OCI-LY1 (cell line): Measurements from ENCODE around the gene KIRREL3.

Source experiments
- H2AFZ ChIP-seq: fragments of 200-600 bp; sonication (generic), shearing (Covaris generic); 2 replicates; pipeline ENCODE4 v1.6.0; 2014; ENCODE audit warnings: antibody characterized with exemption, mild to moderate bottlenecking, low read length
- H3F3A ChIP-seq: fragments of 200-600 bp; sonication (generic), shearing (Covaris generic); 2 replicates; pipeline ENCODE4 v1.6.0; 2014; ENCODE audit warnings: mild to moderate bottlenecking, antibody characterized with exemption, low read length, moderate library complexity; ENCODE audit not compliant: insufficient read depth
- H3K27ac ChIP-seq: fragments of 200-600 bp; sonication (generic); 2 replicates; pipeline ENCODE4 v1.5.1; 2014; ENCODE audit warnings: low read length, mixed run types, mild to moderate bottlenecking, low read depth; ENCODE audit not compliant: poor library complexity, severe bottlenecking
- H3K27me3 ChIP-seq: fragments of 200-600 bp; sonication (generic); 2 replicates; pipeline ENCODE4 v1.6.0; 2014; ENCODE audit warnings: antibody characterized with exemption, mild to moderate bottlenecking, low read length, moderate library complexity; ENCODE audit not compliant: insufficient read depth
- H3K36me3 ChIP-seq: fragments of 200-600 bp; sonication (generic); 2 replicates; pipeline ENCODE4 v1.6.1; 2014; ENCODE audit warnings: mild to moderate bottlenecking, antibody characterized with exemption, low read length, moderate library complexity, mixed read lengths; ENCODE audit not compliant: insufficient read depth
- H3K4me1 ChIP-seq: fragments of 200-600 bp; sonication (generic); 2 replicates; pipeline ENCODE4 v1.5.1; 2014; ENCODE audit warnings: mild to moderate bottlenecking, low read length, moderate library complexity; ENCODE audit not compliant: insufficient read depth, severe bottlenecking
- H3K4me2 ChIP-seq: fragments of 200-600 bp; sonication (generic), shearing (Covaris generic); 2 replicates; pipeline ENCODE4 v1.6.1; 2014; ENCODE audit warnings: low read length
- H3K4me3 ChIP-seq: fragments of 200-600 bp; sonication (generic); 2 replicates; pipeline ENCODE4 v1.5.1; 2014; ENCODE audit warnings: low read length, low read depth, mild to moderate bottlenecking, mixed read lengths; ENCODE audit not compliant: poor library complexity, severe bottlenecking
- H3K79me2 ChIP-seq: fragments of 200-600 bp; shearing (Covaris generic); 2 replicates; pipeline ENCODE4 v1.6.1; 2016; ENCODE audit warnings: mixed run types, low read length, mixed read lengths; ENCODE audit not compliant: insufficient read depth
- H3K9ac ChIP-seq: fragments of 200-600 bp; sonication (generic), shearing (Covaris generic); 2 replicates; pipeline ENCODE4 v1.6.1; 2014; ENCODE audit warnings: mild to moderate bottlenecking, low read length, mixed read lengths
- H3K9me2 ChIP-seq: fragments of 200-600 bp; sonication (generic), shearing (Covaris generic); 2 replicates; pipeline ENCODE4 v1.6.1; 2014; ENCODE audit warnings: low read depth, mild to moderate bottlenecking, low read length, mixed read lengths
- H3K9me3 ChIP-seq: fragments of 200-600 bp; shearing (Covaris generic); 2 replicates; pipeline ENCODE4 v1.6.1; 2014; ENCODE audit warnings: low read length, mixed read lengths
- H4K20me1 ChIP-seq: fragments of 200-600 bp; sonication (generic), shearing (Covaris generic); 2 replicates; pipeline ENCODE4 v1.6.0; 2016; ENCODE audit warnings: mild to moderate bottlenecking, low read length; ENCODE audit not compliant: insufficient read depth
- EZH2 ChIP-seq: fragments of 200-600 bp; sonication (generic), shearing (Covaris generic); IDR thresholded peaks from 2 replicates; pipeline ENCODE4 v1.8.0; 2017; ENCODE audit warnings: borderline replicate concordance, mixed run types, mild to moderate bottlenecking, antibody characterized with exemption, low read length, moderate library complexity, mixed read lengths
- TF ChIP-seq, protein P1 (sequence below): fragments of 200-600 bp; sonication (generic), shearing (Covaris generic); IDR thresholded peaks from 2 replicates; pipeline ENCODE4 v1.5.1; 2017; ENCODE audit warnings: mild to moderate bottlenecking, antibody characterized with exemption, low read length, moderate library complexity, mixed read lengths

KIRREL3 gene

DNA sequence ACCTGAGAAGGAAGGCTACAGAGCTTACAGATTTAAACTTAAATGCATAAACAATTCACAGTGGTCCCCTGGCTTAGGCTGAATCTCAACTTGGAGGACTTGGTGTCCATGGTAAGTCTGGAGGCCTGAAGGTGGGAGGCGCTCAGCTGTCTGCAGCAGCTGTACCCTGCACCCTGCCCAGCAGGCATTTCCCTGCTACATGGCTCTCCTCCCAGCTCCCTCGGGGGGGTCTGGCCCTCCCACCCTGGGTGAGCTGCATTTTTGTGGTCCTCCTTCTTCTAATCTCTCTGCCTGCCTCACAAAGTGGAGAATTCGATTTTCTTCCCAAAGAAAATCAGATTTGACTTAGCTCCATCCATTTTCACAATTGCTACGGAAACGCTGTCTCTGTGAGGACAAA, 273.2 kb downstream of the KIRREL3 start:
- Histone ChIP-seq H3K27ac (no peak overlapping the region), H3K4me2 (no peak overlapping the region), H4K20me1 (no peaks in the 10 kb centered on the region), H3K36me3 (no peaks in the 10 kb centered on the region), H3K79me2 (no peaks in the 10 kb centered on the region), H3K27me3 (no peaks in the 10 kb centered on the region), H3F3A (no peaks in the 10 kb centered on the region), H3K9me3 (no peaks in the 10 kb centered on the region), H2AFZ (no peak overlapping the region), H3K9ac (no peak overlapping the region), H3K9me2 (no peaks in the 10 kb centered on the region), H3K4me3 (no peak overlapping the region), H3K4me1 (no peaks in the 10 kb centered on the region)
- TF ChIP-seq, protein P1, sequence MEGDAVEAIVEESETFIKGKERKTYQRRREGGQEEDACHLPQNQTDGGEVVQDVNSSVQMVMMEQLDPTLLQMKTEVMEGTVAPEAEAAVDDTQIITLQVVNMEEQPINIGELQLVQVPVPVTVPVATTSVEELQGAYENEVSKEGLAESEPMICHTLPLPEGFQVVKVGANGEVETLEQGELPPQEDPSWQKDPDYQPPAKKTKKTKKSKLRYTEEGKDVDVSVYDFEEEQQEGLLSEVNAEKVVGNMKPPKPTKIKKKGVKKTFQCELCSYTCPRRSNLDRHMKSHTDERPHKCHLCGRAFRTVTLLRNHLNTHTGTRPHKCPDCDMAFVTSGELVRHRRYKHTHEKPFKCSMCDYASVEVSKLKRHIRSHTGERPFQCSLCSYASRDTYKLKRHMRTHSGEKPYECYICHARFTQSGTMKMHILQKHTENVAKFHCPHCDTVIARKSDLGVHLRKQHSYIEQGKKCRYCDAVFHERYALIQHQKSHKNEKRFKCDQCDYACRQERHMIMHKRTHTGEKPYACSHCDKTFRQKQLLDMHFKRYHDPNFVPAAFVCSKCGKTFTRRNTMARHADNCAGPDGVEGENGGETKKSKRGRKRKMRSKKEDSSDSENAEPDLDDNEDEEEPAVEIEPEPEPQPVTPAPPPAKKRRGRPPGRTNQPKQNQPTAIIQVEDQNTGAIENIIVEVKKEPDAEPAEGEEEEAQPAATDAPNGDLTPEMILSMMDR = no peak
- no peak for TF ChIP-seq EZH2

DNA sequence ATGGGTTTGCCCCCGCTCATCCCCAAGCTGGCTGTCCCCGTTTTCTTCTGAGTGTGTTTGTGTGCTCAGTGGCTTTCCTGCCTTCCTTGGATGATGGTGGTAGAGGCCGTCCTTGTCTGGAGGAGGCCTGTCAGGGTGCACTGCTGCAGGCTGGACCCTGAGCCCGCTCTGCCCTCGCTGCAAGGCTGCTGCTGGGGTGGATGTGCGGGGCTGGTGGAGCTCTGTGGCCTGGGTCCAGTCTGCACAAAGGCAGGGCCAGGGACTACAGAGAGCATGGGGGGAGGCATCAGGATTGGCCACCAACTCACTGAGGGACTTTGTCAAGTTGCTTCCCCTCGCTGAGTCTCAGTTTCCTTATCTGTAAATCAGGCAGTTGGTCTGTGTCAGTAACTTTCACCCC, 275.0 kb downstream of the KIRREL3 start:
- Histone ChIP-seq H3K9me3 (no peaks in the 10 kb centered on the region), H3K79me2 (no peaks in the 10 kb centered on the region), H3K9me2 (no peaks in the 10 kb centered on the region), H3F3A (no peaks in the 10 kb centered on the region), H2AFZ (no peak overlapping the region), H3K27ac (no peak overlapping the region), H3K36me3 (no peaks in the 10 kb centered on the region), H3K27me3 (no peaks in the 10 kb centered on the region), H3K4me1 (no peaks in the 10 kb centered on the region), H3K4me3 (no peak overlapping the region), H3K9ac (no peak overlapping the region), H3K4me2 (no peak overlapping the region), H4K20me1 (no peaks in the 10 kb centered on the region)
- TF ChIP-seq, protein P1 = no peak
- no peak for TF ChIP-seq EZH2

DNA sequence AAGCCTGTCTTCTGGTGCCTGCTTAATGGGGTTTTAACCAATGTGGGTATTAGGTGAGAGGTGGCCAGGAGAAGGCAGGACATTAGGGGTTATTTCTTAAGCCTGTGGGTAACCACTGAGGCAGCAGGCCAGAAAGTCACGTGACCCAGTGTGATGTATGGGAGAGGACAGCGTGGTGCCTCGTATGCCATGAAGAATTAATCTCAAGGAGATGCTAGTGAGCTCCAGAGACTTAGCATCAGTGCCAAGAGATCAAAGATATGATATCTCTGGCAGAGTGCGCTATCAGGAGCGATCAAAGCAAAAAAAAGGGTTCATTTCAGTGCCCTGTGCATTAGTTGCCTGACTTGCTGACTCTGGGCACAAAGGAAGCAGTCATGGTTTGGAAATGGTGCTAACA, 275.5 kb downstream of the KIRREL3 start:
- H3F3A ChIP-seq = no peaks in the 10 kb centered on the region
- H3K79me2 ChIP-seq = no peaks in the 10 kb centered on the region
- no peaks in the 10 kb centered on the region for H4K20me1 ChIP-seq
- H3K36me3 ChIP-seq = no peaks in the 10 kb centered on the region
- H3K27ac ChIP-seq = no peak overlapping the region
- H3K9ac ChIP-seq = no peak overlapping the region
- H3K9me2 ChIP-seq = no peaks in the 10 kb centered on the region
- H2AFZ ChIP-seq = no peak overlapping the region
- H3K27me3 ChIP-seq = no peaks in the 10 kb centered on the region
- no peaks in the 10 kb centered on the region for H3K9me3 ChIP-seq
- no peak overlapping the region for H3K4me3 ChIP-seq
- H3K4me1 ChIP-seq = no peaks in the 10 kb centered on the region
- TF ChIP-seq EZH2 = no peak
- TF ChIP-seq, protein P1 = no peak
- H3K4me2 ChIP-seq = no peak overlapping the region
